K562 (cell line): Measurements from ENCODE around the gene CCNL2. TPM values are rescaled to one million over a fixed set of nuclear protein-coding genes. Genes with fewer than 3 reads are reported as not detected.
A peak's percentile ranks its signal among the peaks of the same experiment; 100 is the strongest.

Source experiments
- CHD7 ChIP-seq: fragments of 200-600 bp; sonication (generic); IDR thresholded peaks from one replicate; pipeline ENCODE4 v1.6.1; 2012; ENCODE audit warnings: mild to moderate bottlenecking, low read depth, low read length, inconsistent platforms
- FOS ChIP-seq: IDR thresholded peaks from 3 replicates; pipeline ENCODE4 v1.6.1; 2011; ENCODE audit not compliant: insufficient read length; ENCODE audit errors: extremely low read depth
- FOXP4 ChIP-seq: sonication (generic); formaldehyde crosslinking; IDR thresholded peaks from 2 replicates; pipeline ENCODE4 v1.8.0; 2022; ENCODE audit warnings: mild to moderate bottlenecking, missing genetic modification reagents, borderline replicate concordance
- MEF2A ChIP-seq: IDR thresholded peaks from 2 replicates; pipeline ENCODE4 v1.6.1; 2011; ENCODE audit warnings: low read depth, mild to moderate bottlenecking, low read length, moderate library complexity; ENCODE audit not compliant: control insufficient read depth
- NELFE ChIP-seq: IDR thresholded peaks from 2 replicates; pipeline ENCODE4 v1.6.1; 2011; ENCODE audit warnings: mild to moderate bottlenecking; ENCODE audit not compliant: insufficient read depth, insufficient read length
- NEUROD1 ChIP-seq: fragments of 150-350 bp; IDR thresholded peaks from 2 replicates; pipeline ENCODE4 v1.6.1; 2014; ENCODE audit warnings: borderline replicate concordance, low read length, low read depth; ENCODE audit not compliant: partially characterized antibody
- NUFIP1 ChIP-seq: fragments of 450-650 bp; IDR thresholded peaks from 2 replicates; pipeline ENCODE4 v1.6.1; 2018; ENCODE audit not compliant: partially characterized antibody
- SNIP1 ChIP-seq: fragments of 450-650 bp; IDR thresholded peaks from 2 replicates; pipeline ENCODE4 v1.7.1; 2017; ENCODE audit warnings: low read depth, mild to moderate bottlenecking
- UBTF ChIP-seq, 2 experiments: IDR thresholded peaks; 2 replicates each; pipeline ENCODE4 v1.6.1; 2012; ENCODE audit warnings: improper control_type of control experiment in 2 of 2, low read depth in 2 of 2, low read length in 2 of 2, borderline replicate concordance in 1 of 2
- ZNF507 ChIP-seq: conservative IDR thresholded peaks from 2 replicates; pipeline ENCODE4 v1.6.1; 2017; ENCODE audit warnings: missing genetic modification characterization, missing compliant biosample characterization
- ZNF644 ChIP-seq: fragments of 200-800 bp; sonication (Bioruptor generic); IDR thresholded peaks from 2 replicates; pipeline ENCODE4 v1.6.1; 2016; ENCODE audit warnings: low read depth, missing genetic modification characterization, missing compliant biosample characterization
- polyA plus RNA-seq, 8 experiments: library from polyadenylated mRNA; depleted of rRNA in 4 of 8; stranded (reverse) in 5 of 8; unstranded in 3 of 8; fragments of >200 nt; fragmentation: Nextera tagmentation in 2 of 8; fragmentation: Illumina TruSeq in 1 of 8; extraction: Ambion mirVana in 2 of 8; extraction: Trizol in 1 of 8; gene quantifications; 2 replicates each; pipeline versions ENCODE4 v1.2.1 to v1.2.3, GENCODE V29; 2011 to 2014; ENCODE audit warnings: inconsistent platforms in 1 of 8, missing spikeins in 1 of 8
- total RNA-seq, 7 experiments: library from RNA; depleted of rRNA in 6 of 7; stranded (reverse); fragments of >200 nt in 6 of 7; fragmentation: Illumina TruSeq in 2 of 7; extraction: Trizol in 2 of 7; gene quantifications; 2 replicates each; pipeline versions ENCODE4 v1.2.1 to v1.2.3, GENCODE V29; 2011 to 2021; ENCODE audit warnings: low replicate concordance in 1 of 7

CCNL2 gene
- total and polyA plus RNA-seq, 9 of the 15 experiments (the other 6 are each of a cell fraction or from before 2014, with no cell fraction given) = 2.8 to 287 (median 94.5) TPM

GRCh38 chr1:1399187-1399871 lies at the start of gene CCNL2 (continued):
- TF ChIP-seq FOS = peak; percentile 100
- TF ChIP-seq NEUROD1 = peak; percentile 98
- peak in 1 of 2 experiments; percentile 89; a peak in 2 of 4 replicates for TF ChIP-seq UBTF (IDR thresholded peaks at IDR 0.05; ENCODE audit: borderline replicate concordance in 1 of 2, low read depth in 2 of 2, low read length in 2 of 2)
- no peak for TF ChIP-seq MEF2A
- no peak for TF ChIP-seq ZNF644 (tag)
- TF ChIP-seq NELFE = no peak
- TF ChIP-seq FOXP4 (CRISPR knock-in tag) = no peak
- no peak for TF ChIP-seq SNIP1
- no peak for TF ChIP-seq CHD7
- no peak for TF ChIP-seq NUFIP1
- no peak for TF ChIP-seq ZNF507 (tag)
